ENCODE data around the gene RNF220. TPM values are rescaled to one million over a fixed set of nuclear protein-coding genes. Genes with fewer than 3 reads are reported as not detected.

The RNF220 gene
- total RNA-seq: 100 and 124 TPM in 2 replicates

GRCh38 chr1:44405031-44405797 is at the start of gene RNF220:
Gene RNF220 (plus strand): TSS chr1:44405255.

GRCh38 chr1:44674113-44675000 is 269.3 kb downstream of the RNF220 start, which contains the start of the genes ARMH1 and TMEM53:
Gene ARMH1 (plus strand): TSS chr1:44674714. CDS start chr1:44689698, 14,984 bp downstream.
Gene TMEM53 (minus strand): TSS chr1:44674481. CDS start chr1:44674391, 90 bp downstream.

Other genes starting within 250 kb of the RNF220 start
- gene DMAP1, start 191.8 kb upstream of the RNF220 start, total RNA-seq: 34.8 and 40.1 TPM in 2 replicates
- 47.5 and 51.2 TPM in 2 replicates for gene ERI3, start 50.0 kb upstream of the RNF220 start, total RNA-seq

All from mammary microvascular endothelial cell (primary cell).